GM12872 (cell line): ENCODE measurements around the gene ASTN2.

Experiments used
- TF ChIP-seq, protein P1 (sequence below): IDR thresholded peaks from 3 replicates; pipeline ENCODE4 v1.5.1; 2011; ENCODE audit warnings: low read depth, mild to moderate bottlenecking, low read length, moderate library complexity; ENCODE audit not compliant: insufficient read depth

Gene ASTN2

DNA sequence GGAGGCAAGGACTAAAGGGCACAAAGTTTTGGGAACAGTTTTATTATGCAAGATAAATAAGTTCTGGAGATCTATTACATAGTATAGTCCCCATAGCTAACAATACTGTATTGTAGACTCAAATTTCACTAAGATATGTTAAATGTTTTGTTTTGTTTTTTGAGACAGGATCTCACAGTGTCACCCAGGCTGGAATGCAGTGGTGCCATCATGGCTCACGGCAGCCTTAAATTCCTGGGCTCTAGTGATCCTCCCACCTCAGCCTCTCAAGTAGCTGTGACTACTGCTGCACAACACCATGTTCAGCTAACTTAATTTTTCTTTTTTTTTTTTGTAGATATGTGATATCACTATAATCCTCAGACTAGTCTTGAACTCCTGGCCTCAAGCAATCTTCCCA is 618.2 kb downstream of the ASTN2 start:
- TF ChIP-seq, protein P1, sequence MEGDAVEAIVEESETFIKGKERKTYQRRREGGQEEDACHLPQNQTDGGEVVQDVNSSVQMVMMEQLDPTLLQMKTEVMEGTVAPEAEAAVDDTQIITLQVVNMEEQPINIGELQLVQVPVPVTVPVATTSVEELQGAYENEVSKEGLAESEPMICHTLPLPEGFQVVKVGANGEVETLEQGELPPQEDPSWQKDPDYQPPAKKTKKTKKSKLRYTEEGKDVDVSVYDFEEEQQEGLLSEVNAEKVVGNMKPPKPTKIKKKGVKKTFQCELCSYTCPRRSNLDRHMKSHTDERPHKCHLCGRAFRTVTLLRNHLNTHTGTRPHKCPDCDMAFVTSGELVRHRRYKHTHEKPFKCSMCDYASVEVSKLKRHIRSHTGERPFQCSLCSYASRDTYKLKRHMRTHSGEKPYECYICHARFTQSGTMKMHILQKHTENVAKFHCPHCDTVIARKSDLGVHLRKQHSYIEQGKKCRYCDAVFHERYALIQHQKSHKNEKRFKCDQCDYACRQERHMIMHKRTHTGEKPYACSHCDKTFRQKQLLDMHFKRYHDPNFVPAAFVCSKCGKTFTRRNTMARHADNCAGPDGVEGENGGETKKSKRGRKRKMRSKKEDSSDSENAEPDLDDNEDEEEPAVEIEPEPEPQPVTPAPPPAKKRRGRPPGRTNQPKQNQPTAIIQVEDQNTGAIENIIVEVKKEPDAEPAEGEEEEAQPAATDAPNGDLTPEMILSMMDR: no peak

DNA sequence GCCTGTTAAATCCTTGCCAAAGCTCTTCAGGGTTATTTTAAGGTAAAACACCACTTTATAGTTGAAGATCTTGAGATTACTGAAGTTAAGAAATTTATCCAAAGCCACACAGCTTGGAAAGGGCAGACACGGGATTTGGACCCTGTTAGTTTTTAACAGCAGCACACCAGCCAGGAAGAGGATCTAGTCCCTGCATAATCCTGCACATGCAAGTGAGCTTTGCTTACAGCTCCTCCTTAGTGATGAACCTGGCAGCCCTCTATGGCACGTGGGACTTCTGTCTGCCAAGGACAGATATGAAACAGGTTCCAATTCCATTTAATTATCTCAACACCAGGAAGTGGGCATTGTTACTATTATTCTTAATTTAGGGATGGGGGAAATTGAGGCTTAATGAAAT is 619.0 kb downstream of the ASTN2 start:
- TF ChIP-seq, protein P1: no peak

DNA sequence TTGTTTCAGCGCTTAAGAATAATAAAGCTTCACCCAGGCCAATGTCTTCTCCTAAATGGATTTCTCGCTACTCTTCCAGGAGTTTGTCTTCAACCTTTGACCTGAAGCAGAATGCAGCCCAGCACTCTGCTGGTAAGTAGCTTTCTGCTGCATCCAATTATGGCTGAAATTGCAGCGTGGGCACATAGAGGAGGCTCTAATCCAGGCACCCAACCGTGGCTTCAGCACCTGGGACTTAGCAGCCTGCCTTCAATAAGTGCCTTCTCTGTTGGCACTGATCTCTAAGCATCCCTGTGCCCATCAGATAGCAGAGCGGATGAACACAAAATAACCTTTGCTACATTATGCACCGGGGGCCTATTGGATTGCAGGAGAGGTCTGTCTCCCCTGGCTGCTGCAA is 622.6 kb downstream of the ASTN2 start:
- TF ChIP-seq, protein P1: no peak

DNA sequence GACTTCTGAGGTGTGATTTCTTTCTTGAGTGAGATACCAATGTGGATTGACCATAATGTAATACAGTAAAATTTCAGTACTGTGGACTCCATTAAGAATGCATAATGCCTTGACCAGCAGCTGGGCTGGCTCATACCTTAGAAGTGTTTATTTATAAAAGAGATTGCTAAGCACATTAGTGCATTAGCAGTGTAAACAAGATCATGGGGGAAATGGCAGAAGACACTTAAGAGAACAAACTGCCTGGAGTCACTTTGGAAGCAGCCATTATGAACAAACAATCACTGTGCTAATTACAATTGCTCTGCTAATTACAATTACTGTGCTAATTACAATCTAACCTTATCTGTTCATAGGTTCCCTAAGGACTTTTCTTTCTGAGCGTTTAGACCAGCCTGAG is 623.5 kb downstream of the ASTN2 start:
- TF ChIP-seq, protein P1: no peak

DNA sequence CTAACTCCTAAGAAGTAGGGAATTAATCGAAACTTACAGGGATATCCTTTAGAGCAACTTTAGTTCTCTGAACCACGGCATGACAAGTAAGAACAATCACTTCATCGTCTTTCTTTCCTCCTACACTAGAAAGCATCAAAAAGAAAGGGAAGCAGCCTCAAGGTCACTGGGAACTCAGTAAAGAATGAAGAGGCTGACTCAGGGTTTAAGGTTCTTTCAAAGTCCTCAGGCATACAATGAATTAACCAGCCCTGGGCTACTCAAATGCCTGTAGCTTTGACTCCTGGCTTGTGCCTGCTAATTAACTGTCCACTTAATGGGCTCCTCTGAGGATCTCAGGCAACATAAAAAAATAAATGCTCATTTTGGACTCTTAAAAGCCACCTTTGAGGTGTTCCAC is 625.8 kb downstream of the ASTN2 start:
- TF ChIP-seq, protein P1: no peak

DNA sequence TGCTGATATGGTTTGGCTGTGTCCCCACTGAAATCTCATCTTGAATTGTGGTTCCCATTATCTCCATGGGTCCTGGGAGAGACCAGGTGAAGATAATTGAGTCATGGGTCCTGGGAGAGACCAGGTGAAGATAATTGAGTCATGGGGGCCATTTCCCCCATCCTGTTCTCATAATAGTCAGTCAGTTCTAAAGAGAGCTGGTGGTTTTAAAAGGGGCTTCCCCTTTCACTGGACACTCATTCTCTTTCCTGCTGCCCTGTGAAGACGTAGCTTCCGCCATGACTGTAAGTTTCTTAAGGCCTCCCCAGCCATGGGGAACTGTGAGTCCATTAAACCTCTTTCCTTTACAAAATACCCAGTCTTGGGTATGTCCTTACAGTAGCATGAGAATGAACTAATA is 628.1 kb downstream of the ASTN2 start:
- TF ChIP-seq, protein P1: no peak

DNA sequence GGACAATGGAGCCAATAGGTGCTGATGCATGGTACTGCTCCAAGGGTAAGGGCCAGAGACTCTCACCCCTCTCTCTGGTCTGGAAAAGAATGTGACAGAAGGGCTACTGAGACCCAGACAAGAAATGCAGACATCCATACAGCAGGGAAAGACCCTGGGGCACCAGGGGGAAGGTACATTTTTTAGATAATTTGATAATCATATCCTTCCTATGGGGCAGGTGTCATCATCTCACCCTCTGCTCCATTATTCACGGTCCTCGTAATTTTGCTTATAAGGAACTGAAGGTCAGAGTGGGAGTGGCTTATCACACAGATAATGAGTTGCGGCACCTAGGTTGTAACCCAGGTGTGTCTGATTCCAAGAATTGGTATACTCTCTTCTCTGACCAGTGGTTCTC is 637.7 kb downstream of the ASTN2 start:
- TF ChIP-seq, protein P1: no peak
